NCI-H2081 treated with DMSO at 0.1 percent for 48 hours (cell line): ENCODE measurements around the gene IL2RA.
"Not testable (repeated sequence)": the region's sequence is repeated elsewhere in the genome, so short reads cannot be mapped to it uniquely, and the experiment has no call there.

Experiments
- DNase-seq: peaks from one replicate; lab custom pipeline; 2025; lab: John Stamatoyannopoulos, UW

IL2RA gene

GRCh38 chr10:6056411-6057135, 5.6 kb downstream of the IL2RA start:
- no peak for DNase-seq

- DNase-seq, result no peak
Observed at GRCh38 chr10:6055929-6056328, 6.2 kb downstream of the IL2RA start.

- no peak for DNase-seq
Observed at GRCh38 chr10:6054884-6055283, 7.3 kb downstream of the IL2RA start.

- DNase-seq, result no peak
Observed at GRCh38 chr10:6053816-6054631, 8.1 kb downstream of the IL2RA start.

GRCh38 chr10:6053303-6053702, 8.9 kb downstream of the IL2RA start:
- no peak for DNase-seq

- no peak for DNase-seq
Observed at GRCh38 chr10:6052247-6053221, 9.6 kb downstream of the IL2RA start.

- DNase-seq, result no peak
Observed at GRCh38 chr10:6050801-6051445, 11.2 kb downstream of the IL2RA start.

- no peak for DNase-seq
Observed at GRCh38 chr10:6049031-6049400, 13.2 kb downstream of the IL2RA start.

- DNase-seq, result no peak
Observed at GRCh38 chr10:6048281-6049030, 13.7 kb downstream of the IL2RA start.

- no peak for DNase-seq
Observed at GRCh38 chr10:6047847-6048246, 14.3 kb downstream of the IL2RA start.

GRCh38 chr10:6046773-6047611, 15.2 kb downstream of the IL2RA start:
- DNase-seq, result no peak

GRCh38 chr10:6045878-6046772, 16.0 kb downstream of the IL2RA start:
- DNase-seq, result no peak

- no peak for DNase-seq
Observed at GRCh38 chr10:6045314-6045848, 16.8 kb downstream of the IL2RA start.

GRCh38 chr10:6044751-6045313, 17.3 kb downstream of the IL2RA start:
- DNase-seq, result no peak

- no peak for DNase-seq
Observed at GRCh38 chr10:6044060-6044459, 18.1 kb downstream of the IL2RA start.

GRCh38 chr10:6043377-6043776, 18.8 kb downstream of the IL2RA start:
- not testable (repeated sequence) for DNase-seq

- DNase-seq, result no peak
Observed at GRCh38 chr10:6040205-6040604, 22.0 kb downstream of the IL2RA start.

- no peak for DNase-seq
Observed at GRCh38 chr10:6039711-6040110, 22.5 kb downstream of the IL2RA start.
